Gastrocnemius medialis (tissue), 4 donors: Measurements from ENCODE around the gene IL18RAP.

Experiments
- POLR2A ChIP-seq, 2 donors: fragments of 450-650 bp; IDR thresholded peaks; one replicate each; pipeline ENCODE4 v1.6.1; 2017; ENCODE audit warnings: antibody characterized with exemption in 2 of 2, mild to moderate bottlenecking in 2 of 2, moderate library complexity in 2 of 2
- TF ChIP-seq, protein P1 (sequence below), 5 experiments: fragments of 450-650 bp in 3 of 5; fragments of 200-600 bp in 2 of 5; sonication (generic) in 2 of 5; IDR thresholded peaks in 4 of 5; conservative IDR thresholded peaks in 1 of 5; 1 replicate in 4 of 5; 2 replicates in 1 of 5; pipeline ENCODE4 v1.5.1; 2016 to 2019; ENCODE audit warnings: antibody characterized with exemption in 5 of 5, mild to moderate bottlenecking in 3 of 5, moderate library complexity in 3 of 5

DNA sequence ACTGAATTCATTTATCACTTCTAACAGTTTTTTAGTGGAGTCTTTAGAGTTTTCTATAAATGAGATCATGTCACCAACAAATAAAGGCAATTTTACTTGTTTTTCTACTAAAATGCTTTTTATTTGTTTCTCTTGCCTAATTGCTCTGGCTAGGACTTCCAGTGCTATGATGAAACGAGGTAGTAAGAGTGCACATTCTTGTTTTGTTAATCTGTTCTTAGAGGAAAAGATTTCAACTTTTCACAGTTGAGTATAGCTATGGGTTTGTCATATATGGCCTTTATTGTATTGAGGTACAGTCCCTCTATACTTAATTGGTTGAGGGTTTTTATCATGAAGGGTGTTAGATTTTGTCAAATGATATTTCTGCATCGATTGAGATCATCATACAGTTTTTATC is 5.6 kb downstream of the IL18RAP start:
- TF ChIP-seq, protein P1, sequence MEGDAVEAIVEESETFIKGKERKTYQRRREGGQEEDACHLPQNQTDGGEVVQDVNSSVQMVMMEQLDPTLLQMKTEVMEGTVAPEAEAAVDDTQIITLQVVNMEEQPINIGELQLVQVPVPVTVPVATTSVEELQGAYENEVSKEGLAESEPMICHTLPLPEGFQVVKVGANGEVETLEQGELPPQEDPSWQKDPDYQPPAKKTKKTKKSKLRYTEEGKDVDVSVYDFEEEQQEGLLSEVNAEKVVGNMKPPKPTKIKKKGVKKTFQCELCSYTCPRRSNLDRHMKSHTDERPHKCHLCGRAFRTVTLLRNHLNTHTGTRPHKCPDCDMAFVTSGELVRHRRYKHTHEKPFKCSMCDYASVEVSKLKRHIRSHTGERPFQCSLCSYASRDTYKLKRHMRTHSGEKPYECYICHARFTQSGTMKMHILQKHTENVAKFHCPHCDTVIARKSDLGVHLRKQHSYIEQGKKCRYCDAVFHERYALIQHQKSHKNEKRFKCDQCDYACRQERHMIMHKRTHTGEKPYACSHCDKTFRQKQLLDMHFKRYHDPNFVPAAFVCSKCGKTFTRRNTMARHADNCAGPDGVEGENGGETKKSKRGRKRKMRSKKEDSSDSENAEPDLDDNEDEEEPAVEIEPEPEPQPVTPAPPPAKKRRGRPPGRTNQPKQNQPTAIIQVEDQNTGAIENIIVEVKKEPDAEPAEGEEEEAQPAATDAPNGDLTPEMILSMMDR (IDR thresholded peaks at IDR 0.05 in 4 of 5, conservative IDR thresholded peaks at IDR 0.05 in 1 of 5): no peak
- no peak for TF ChIP-seq POLR2A (IDR thresholded peaks at IDR 0.05)
